ENCODE data around the gene CELF2. TPM values are rescaled to one million over a fixed set of nuclear protein-coding genes. Genes with fewer than 3 reads are reported as not detected.

CELF2 gene
- total RNA-seq, 1 donor from 2014 or later: 27.5 TPM

GRCh38 chr10:11331046-11331577, 313.4 kb downstream of the CELF2 start:
- Mint-ChIP-seq H3K4me3 (ENCODE audit: unreplicated experiment) (no peak overlapping the region), H3K9me3 (ENCODE audit: unreplicated experiment) (no peaks in the 10 kb centered on the region)
- TF ChIP-seq CTCF (IDR thresholded peaks at IDR 0.05; ENCODE audit: unreplicated experiment): no peak

GRCh38 chr10:11331726-11332125, 314.1 kb downstream of the CELF2 start:
- peaks cover 11% of the 10 kb centered on the region for H3K4me1 Mint-ChIP-seq (ENCODE audit: unreplicated experiment)
- no peak for DNase-seq (ENCODE audit: low spot score)
- no peak overlapping the region for H3K27ac Mint-ChIP-seq (ENCODE audit: unreplicated experiment)
- no peaks in the 10 kb centered on the region for H3K36me3 Mint-ChIP-seq (ENCODE audit: low read depth, unreplicated experiment)
- no peaks in the 10 kb centered on the region for H3K27me3 Mint-ChIP-seq (ENCODE audit: unreplicated experiment)
- H3K4me3 Mint-ChIP-seq (ENCODE audit: unreplicated experiment): no peak overlapping the region
- no peaks in the 10 kb centered on the region for H3K9me3 Mint-ChIP-seq (ENCODE audit: unreplicated experiment)
- TF ChIP-seq CTCF (IDR thresholded peaks at IDR 0.05; ENCODE audit: unreplicated experiment): no peak

More at GRCh38 chr10:11331046-11331577, 313.4 kb downstream of the CELF2 start:
- H3K4me1 Mint-ChIP-seq (ENCODE audit: unreplicated experiment): peaks cover 9% of the 10 kb centered on the region
- DNase-seq (ENCODE audit: low spot score): no peak
- H3K27me3 Mint-ChIP-seq (ENCODE audit: unreplicated experiment): no peaks in the 10 kb centered on the region
- H3K36me3 Mint-ChIP-seq (ENCODE audit: low read depth, unreplicated experiment): no peaks in the 10 kb centered on the region
- H3K27ac Mint-ChIP-seq (ENCODE audit: unreplicated experiment): no peak overlapping the region

GRCh38 chr10:11332846-11333245, 315.2 kb downstream of the CELF2 start:
- no peak overlapping the region for H3K27ac Mint-ChIP-seq (ENCODE audit: unreplicated experiment)
- no peak for DNase-seq (ENCODE audit: low spot score)
- H3K4me1 Mint-ChIP-seq (ENCODE audit: unreplicated experiment): peaks cover 19% of the 10 kb centered on the region
- no peaks in the 10 kb centered on the region for H3K9me3 Mint-ChIP-seq (ENCODE audit: unreplicated experiment)
- TF ChIP-seq CTCF (IDR thresholded peaks at IDR 0.05; ENCODE audit: unreplicated experiment): no peak
- no peaks in the 10 kb centered on the region for H3K36me3 Mint-ChIP-seq (ENCODE audit: low read depth, unreplicated experiment)
- H3K27me3 Mint-ChIP-seq (ENCODE audit: unreplicated experiment): no peaks in the 10 kb centered on the region
- H3K4me3 Mint-ChIP-seq (ENCODE audit: unreplicated experiment): no peak overlapping the region

- no peak for DNase-seq (ENCODE audit: low spot score)
- Mint-ChIP-seq H3K9me3 (ENCODE audit: unreplicated experiment) (no peaks in the 10 kb centered on the region), H3K27me3 (ENCODE audit: unreplicated experiment) (no peaks in the 10 kb centered on the region), H3K36me3 (ENCODE audit: low read depth, unreplicated experiment) (no peaks in the 10 kb centered on the region), H3K27ac (ENCODE audit: unreplicated experiment) (no peak overlapping the region), H3K4me3 (ENCODE audit: unreplicated experiment) (no peak overlapping the region), H3K4me1 (ENCODE audit: unreplicated experiment) (peaks cover 10% of the 10 kb centered on the region)
- no peak for TF ChIP-seq CTCF (IDR thresholded peaks at IDR 0.05; ENCODE audit: unreplicated experiment)
Observed at GRCh38 chr10:11334436-11334835, 316.8 kb downstream of the CELF2 start.

GRCh38 chr10:11335167-11335652, 317.5 kb downstream of the CELF2 start:
- H3K36me3 Mint-ChIP-seq (ENCODE audit: low read depth, unreplicated experiment): no peaks in the 10 kb centered on the region
- no peak overlapping the region for H3K4me3 Mint-ChIP-seq (ENCODE audit: unreplicated experiment)
- DNase-seq (ENCODE audit: low spot score): no peak
- no peak for TF ChIP-seq CTCF (IDR thresholded peaks at IDR 0.05; ENCODE audit: unreplicated experiment)
- peaks cover 10% of the 10 kb centered on the region for H3K4me1 Mint-ChIP-seq (ENCODE audit: unreplicated experiment)
- no peaks in the 10 kb centered on the region for H3K9me3 Mint-ChIP-seq (ENCODE audit: unreplicated experiment)
- no peak overlapping the region for H3K27ac Mint-ChIP-seq (ENCODE audit: unreplicated experiment)
- H3K27me3 Mint-ChIP-seq (ENCODE audit: unreplicated experiment): peaks cover 7% of the 10 kb centered on the region
